Right lung (tissue), 5 donors: ENCODE data around the gene ATXN1. TPM values are rescaled to one million over a fixed set of nuclear protein-coding genes. Genes with fewer than 3 reads are reported as not detected.

Experiments used
- DNase-seq, 2 donors: peaks; one replicate each; pipeline ENCODE4 v3.0.0-alpha.2; 2013
- polyA plus RNA-seq, 5 donors: library from polyadenylated mRNA; unstranded; fragments of 120-200 nt; gene quantifications; one replicate each; pipeline versions ENCODE4 v1.2.1 to v1.2.3, GENCODE V29; 2013; ENCODE audit warnings: inconsistent platforms in 1 of 5, low replicate concordance in 1 of 5; ENCODE audit not compliant: insufficient read length in 5 of 5, insufficient read depth in 1 of 5

ATXN1 gene
- polyA plus RNA-seq, 5 donors = 17.6 to 28.3 (median 25.1) TPM

- DNase-seq = no peak
Measured at GRCh38 chr6:16363749-16364148, 397.5 kb downstream of the ATXN1 start.

- no peak for DNase-seq
Measured at GRCh38 chr6:16362819-16363589, 398.3 kb downstream of the ATXN1 start.

DNA sequence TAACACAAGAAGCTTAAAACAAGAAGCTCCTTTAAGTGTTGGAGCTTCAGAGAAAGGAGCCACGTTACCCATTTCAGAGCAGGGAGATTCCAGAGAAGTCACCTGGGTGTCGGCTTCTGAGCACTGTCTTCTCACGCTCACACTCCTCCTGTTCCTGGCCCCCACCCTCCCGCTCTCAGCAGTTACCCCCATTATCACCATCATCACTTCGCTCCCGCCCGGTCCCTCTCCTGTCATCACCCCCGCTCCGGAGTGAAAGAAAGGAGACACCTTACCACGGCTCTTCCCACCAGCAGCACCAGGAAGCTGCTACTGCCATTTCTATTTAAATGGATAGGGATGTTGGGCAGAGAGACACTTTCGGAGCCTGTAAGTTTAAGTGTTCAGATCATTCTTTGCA is 399.0 kb downstream of the ATXN1 start:
- no peak for DNase-seq

- no peak for DNase-seq
Measured at GRCh38 chr6:16361861-16362260, 399.4 kb downstream of the ATXN1 start.

GRCh38 chr6:16361121-16361520 is 400.1 kb downstream of the ATXN1 start:
- DNase-seq = no peak

DNA sequence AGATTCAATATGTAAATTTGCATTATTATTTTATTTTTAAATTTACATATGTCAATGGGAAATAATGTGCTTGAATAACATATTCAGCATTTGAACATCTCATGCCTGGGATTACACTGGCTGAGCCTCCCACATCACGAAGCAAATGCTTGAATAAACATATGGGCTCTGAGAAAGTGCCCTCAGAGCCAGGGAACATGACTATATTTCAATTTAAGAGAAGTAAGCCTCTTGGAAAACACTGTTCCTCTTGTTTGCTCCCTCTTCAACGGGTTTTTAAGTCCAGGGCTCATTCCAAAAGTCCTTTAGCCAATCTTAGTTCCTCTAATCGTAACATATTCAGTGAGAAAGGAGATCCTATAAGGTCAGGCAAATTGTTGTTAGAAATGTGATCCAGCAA is 400.9 kb downstream of the ATXN1 start:
- DNase-seq = no peak

- no peak for DNase-seq
Measured at GRCh38 chr6:16359563-16359962, 401.7 kb downstream of the ATXN1 start.

DNA sequence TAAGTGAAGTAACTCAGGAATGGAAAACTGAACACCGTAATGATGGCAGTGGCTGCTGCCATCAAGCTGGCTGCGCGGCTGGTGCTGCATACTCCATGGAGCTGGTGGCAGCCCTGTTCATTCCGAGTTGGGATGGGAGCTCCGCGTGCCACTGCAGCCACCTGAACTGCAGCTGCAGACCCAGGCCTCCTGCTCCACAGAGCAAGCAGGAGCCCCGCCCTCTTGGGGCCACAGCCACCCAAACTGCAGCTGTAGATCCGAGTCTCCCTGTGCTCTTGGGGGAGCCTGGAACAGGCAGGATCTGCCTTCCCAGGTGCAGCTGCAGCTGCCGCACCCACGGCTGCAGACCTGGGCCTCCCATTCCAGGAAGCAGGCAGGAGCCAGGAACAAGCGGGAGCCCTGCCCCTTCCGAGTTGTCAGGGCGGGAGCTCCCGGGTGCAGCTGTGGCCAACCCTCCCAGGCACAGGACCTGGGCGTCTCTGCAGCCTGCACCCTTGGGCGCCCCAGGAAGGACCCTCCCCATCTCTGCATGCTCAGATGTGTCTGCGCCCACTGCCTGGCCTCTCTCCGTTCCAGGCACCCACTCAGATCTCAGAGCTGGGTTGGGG is 402.6 kb downstream of the ATXN1 start:
- DNase-seq = no peak

GRCh38 chr6:16355699-16356446 is 405.4 kb downstream of the ATXN1 start:
- no peak for DNase-seq

GRCh38 chr6:16355238-16355637 is 406.0 kb downstream of the ATXN1 start:
- no peak for DNase-seq

DNA sequence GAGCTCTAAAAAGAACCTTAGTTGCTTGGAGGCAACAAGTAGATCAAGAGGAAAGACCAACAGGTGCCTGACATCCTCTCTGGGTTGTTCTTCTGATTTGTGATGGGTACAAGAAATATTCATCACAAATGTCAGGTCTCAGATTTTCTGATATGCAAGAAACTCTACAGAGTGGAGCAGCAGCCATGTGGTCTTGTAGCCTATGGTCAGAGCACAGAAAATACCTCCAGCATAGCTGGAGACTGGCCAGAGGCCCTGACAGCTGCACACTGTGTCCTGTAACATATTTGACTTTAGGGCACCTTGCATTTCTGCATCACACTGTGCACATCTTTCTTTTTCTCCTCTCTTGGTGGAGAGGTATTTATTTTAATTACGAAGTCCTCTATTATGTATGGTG is 406.6 kb downstream of the ATXN1 start:
- no peak for DNase-seq

GRCh38 chr6:16352821-16353438 is 408.3 kb downstream of the ATXN1 start:
- no peak for DNase-seq

DNA sequence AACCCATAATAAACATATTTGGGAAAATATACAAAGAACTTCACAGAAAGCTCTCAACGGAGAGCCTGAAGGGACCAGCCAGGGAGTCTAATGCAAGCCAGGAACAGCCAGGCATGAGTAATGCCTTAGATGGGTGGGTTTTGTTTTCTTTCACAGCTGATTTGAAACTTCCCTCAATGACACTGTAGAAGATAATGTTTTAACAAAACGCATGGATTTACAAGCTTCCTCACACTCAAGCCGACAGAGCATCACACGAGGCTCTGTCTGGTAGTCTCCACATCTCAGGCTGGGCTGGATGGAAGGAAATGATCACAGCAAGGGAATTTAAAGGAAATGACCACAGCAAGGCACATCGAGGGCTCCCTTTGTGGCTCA is 409.0 kb downstream of the ATXN1 start:
- DNase-seq = no peak

DNA sequence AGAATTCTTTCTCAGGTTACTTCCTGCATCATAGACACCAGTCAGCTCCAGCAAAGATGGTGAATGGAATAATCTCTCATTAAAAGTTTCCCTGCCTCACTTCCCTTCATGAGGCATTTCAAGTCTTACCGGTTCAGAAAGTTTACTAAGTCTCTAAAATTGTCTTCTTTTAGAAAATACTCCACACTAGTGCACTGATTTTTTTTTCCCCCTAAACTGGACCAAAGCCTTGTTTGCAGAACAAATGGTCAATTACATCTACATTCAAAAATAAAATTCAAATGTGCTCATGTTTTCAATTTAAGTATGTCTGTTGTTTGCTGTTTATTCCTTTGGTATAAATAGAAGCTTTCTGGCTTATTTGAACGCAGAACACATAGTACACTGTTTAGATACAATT is 411.7 kb downstream of the ATXN1 start:
- no peak for DNase-seq

DNA sequence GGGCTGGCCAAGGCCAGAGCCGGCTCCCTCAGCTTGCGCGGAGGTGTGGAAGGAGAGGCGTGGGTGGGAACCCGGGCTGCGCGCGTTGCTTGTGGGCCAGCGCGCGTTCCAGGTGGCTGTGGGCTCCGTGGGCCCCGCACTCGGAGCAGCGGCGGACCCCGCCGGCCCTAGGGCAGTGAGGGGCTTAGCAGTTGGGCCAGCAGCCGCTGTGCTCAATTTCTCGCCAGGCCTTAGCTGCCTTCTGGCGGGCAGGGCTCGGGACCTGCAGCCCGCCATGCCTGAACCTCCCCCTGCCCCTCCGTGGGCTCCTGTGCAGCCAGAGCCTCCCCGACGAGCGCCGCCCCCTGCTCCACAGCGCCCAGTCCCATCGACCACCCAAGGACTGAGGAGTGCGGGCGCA is 414.4 kb downstream of the ATXN1 start:
- no peak for DNase-seq

DNA sequence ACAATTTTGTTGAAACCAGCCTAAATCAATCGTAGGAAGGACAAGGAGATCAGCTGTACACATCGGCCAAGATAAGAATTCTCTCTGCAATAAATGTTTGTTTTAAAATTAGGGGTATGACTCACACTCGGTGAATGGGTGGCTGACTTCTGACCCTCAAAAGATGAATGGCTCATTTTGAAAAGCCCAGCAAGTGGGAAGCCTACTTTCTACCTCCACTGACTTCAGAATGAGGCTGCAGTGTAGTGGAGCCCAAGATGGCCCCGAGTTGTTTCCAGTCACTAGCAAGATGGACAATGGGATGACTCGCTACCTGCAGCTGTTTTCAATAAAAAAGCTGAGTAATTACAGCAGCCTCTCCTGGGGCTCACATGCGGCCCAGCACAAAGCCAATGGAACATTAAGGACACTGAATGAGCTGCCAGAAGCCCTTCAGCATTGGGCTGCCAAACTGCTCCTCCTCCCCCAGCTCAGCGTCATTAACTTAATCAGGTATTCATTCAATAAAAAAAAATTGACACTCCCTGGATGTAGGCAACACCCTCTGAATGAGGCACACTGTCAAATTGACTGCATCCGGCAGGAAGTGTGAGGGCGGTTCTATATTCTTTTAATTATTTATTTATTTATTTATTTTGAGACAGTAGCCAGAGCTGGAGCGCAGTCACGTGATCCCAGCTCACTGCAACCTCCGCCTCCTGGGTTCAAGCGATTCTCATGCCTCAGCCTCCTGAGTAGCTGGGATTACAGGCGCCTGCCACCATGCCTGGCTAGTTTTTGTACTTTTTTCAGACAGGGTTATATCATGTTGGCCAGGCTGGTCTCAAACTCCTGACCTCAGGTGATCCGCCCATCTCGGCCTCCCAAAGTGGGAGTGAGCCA is 415.6 kb downstream of the ATXN1 start:
- no peak for DNase-seq

- no peak for DNase-seq
Measured at GRCh38 chr6:16344756-16345155, 416.5 kb downstream of the ATXN1 start.

DNA sequence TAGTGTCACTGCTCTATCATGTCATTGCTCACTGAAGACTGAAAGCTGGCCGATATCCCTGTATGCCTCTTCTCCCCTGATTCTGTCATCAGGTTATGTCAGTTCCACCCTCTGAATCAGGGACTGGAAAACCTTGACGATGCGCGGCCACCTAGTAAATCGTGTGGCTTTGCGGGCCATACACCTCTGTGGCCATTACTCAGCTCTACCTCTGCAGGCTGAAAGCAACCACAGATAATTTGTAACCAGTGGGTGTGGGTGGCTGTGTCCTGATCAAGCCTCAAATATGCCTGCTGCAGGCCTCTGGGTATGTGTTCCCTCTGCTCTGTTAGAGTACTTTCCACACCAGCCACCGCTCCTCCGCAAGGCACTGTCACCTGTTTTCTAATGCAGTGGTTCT is 417.7 kb downstream of the ATXN1 start:
- no peak for DNase-seq

GRCh38 chr6:16339265-16339587 is 422.0 kb downstream of the ATXN1 start:
- DNase-seq = no peak

- DNase-seq = no peak
Measured at GRCh38 chr6:16338577-16339264, 422.5 kb downstream of the ATXN1 start.
